Fibroblast of skin of left quadriceps (primary cell): ENCODE results near the gene IQGAP2.
"Not testable (repeated sequence)": the region's sequence is repeated elsewhere in the genome, so short reads cannot be mapped to it uniquely, and the experiment has no call there.

Experiments
- DNase-seq, 2 experiments: peaks; one replicate each; pipeline ENCODE4 v3.0.0-alpha.2; 2013; ENCODE audit warnings: low read depth in 2 of 2

The IQGAP2 gene

DNA sequence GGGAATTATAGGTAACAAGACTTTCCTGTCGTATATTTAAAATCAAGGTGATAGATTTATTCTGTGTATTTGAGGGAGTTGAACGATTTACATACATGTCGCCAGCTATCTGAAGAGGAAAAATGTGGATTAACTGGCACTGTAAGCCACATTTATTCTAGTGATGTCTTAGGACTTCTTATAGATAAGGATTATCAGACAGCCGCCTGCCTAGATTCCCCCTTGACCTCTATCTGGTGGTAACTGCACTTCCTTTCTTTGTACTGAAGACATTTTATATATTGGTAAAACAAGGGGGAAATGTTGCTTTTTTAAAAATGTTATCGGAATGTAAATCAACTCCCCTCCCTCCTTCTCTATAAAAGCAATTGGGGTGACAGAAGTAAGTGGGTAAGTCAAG, 259.4 kb downstream of the IQGAP2 start:
- no peak for DNase-seq

DNA sequence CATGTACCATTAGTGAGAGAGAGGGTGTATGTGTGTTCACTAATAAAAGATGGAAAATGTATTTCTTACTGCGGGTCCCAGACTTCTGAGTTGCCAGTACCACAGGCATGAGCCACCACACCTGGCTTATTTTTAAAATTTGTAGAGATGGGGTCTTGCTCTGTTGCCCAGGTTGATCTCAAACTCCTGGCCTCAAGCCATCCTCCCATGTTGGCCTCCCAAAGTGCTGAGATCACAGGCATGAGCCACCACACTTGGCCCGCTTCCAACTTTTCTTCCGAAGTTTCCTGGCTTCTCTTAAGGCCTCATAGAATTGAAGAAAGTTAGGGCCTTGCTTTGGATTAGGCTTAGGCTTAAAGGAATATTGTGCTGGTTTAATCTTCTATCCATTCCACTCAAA, 260.5 kb downstream of the IQGAP2 start:
- no peak for DNase-seq

GRCh38 chr5:76664079-76664478, 261.0 kb downstream of the IQGAP2 start:
- no peak for DNase-seq

- DNase-seq = no peak
Measured at GRCh38 chr5:76667495-76667894, 264.4 kb downstream of the IQGAP2 start.

GRCh38 chr5:76669245-76669644, 266.2 kb downstream of the IQGAP2 start:
- no peak for DNase-seq

GRCh38 chr5:76670508-76670907, 267.4 kb downstream of the IQGAP2 start:
- DNase-seq = no peak

GRCh38 chr5:76672242-76672641, 269.2 kb downstream of the IQGAP2 start:
- no peak for DNase-seq

DNA sequence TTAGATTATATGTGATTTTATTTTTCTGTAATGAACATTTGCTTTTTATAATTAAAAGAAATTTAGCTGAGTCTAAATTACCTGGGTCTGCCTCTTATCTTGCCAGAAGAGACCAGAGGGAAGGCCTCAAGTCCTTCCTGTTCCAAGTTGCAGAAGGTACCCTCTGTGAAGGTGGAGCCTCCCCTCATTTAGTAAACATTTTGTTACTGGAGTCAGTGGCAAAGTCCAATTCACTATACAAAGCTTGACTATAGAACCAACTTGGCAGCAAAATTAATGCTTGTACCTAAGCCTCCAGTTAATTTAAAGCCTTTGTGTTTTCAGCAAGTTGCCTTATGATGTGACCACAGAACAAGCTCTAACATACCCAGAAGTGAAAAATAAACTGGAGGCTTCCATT, 270.0 kb downstream of the IQGAP2 start:
- DNase-seq = no peak

- no peak for DNase-seq
Measured at GRCh38 chr5:76674330-76675066, 271.4 kb downstream of the IQGAP2 start.

- DNase-seq = no peak
Measured at GRCh38 chr5:76675364-76675763, 272.3 kb downstream of the IQGAP2 start.

GRCh38 chr5:76677849-76678472, 274.9 kb downstream of the IQGAP2 start:
- DNase-seq = no peak

GRCh38 chr5:76679231-76679630, 276.1 kb downstream of the IQGAP2 start:
- DNase-seq = no peak

DNA sequence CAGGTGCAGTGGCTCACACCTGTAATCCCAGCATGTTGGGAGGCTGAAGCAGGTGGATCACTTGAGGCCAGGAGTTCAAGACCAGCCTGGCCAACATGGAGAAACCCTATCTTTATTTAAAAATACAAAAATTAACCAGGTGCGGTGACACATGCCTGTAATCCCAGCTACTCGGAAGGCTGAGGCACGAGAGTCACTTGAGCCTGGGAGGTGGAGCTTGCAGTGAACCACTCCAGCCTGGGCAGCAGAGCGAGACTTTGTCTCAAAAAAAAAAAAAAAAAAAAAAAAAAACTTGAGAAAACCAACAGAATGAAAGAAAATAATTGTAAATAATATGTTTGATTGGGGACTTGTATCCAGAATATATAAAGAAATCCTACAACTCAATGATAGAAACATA, 277.7 kb downstream of the IQGAP2 start:
- DNase-seq = not testable (repeated sequence)

DNA sequence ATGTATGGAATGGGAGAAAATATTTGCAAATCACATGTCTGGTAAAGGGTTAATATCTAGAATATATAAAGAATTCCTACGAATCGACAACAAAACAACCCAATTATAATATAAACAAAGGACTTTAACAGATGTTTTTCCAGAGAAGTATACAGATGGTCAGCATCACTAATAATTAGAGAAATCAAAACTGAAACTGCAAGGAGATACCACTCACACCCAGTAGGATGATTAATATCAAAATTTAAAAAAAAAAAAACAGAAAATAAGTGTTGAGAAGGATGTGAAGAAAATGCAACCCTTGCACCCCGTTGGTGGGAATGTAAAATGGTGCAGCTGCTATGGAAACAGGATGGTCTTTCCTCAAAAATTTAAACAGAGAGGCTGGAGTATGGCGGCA, 278.2 kb downstream of the IQGAP2 start:
- DNase-seq = no peak

- DNase-seq = no peak
Measured at GRCh38 chr5:76682387-76682786, 279.3 kb downstream of the IQGAP2 start.

DNA sequence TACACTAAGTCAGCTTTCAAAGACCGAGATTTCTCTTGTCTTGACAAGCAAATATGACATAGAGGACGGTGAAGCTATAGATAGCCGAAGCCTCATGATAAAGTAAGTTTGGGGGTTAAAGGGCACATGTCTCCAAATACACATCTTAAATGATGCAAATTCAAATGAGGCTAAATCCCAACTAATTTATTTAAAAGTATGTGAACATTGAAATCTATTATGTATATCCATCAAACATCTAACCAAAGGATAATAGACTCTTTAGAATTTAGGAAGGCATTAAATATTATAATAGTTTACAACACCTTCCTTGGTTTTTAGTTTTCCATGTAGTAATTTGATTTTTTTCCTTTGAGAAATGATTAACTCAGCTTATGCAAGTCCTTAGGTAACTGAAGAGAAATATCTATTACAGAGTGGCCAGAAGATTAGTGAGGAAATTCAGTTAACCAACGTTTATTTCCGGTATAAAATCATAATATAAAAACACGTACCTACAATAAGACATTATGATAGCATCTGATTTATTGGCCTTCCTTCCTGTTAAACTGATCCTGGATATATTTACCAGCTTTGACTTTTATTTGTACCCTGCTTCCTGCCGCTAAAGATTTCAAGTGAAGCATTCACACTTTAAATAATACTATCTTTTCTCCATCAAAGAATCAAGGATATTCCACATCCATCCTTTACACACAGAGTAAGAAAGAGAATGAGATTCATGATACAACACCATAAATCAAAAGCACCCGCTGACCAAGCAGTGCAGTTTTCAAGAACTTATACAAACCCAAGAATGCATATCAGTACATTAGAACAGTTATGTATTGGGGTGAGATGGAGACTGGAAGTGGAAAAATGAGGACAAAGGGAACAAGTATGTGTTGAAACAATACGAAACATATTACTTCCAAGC, 281.0 kb downstream of the IQGAP2 start:
- DNase-seq = no peak

DNA sequence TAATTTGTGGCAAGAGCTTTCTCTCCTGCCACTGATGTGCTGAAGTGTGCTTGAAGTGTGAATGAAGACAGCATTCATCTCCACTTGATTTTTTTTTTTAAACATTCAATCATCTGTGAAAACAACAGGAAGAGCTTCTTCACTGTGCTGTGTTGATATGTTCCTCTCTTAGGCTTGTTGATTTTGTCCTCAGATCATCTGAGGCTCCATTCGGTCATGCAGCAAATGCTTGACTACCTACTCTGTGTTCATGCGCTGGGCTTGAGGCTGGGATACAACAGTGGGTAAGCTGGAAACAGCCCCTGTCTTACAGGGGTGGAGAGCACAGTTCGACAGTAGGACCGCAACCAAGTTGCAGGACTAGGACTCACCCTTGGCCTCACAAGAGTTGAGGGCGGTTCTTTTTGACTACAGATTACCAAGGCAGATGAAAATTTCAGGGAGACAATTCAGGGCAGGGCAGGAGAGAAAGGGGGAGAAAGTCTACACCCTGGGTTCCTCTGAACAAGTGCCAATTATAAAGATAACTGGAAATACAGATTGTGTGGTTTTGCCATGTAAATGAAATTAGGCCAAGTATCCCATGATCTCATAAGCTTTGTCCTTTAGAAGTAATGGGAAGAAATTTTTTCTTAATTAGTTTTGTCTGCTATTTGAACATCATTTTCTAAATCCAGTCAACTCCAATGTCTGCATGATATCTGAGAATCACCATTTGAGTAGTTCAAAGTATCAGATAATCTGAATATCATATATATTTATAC, 281.9 kb downstream of the IQGAP2 start:
- DNase-seq = no peak

- DNase-seq = no peak
Measured at GRCh38 chr5:76685704-76686103, 282.6 kb downstream of the IQGAP2 start.

GRCh38 chr5:76688212-76688611, 285.1 kb downstream of the IQGAP2 start:
- no peak for DNase-seq

DNA sequence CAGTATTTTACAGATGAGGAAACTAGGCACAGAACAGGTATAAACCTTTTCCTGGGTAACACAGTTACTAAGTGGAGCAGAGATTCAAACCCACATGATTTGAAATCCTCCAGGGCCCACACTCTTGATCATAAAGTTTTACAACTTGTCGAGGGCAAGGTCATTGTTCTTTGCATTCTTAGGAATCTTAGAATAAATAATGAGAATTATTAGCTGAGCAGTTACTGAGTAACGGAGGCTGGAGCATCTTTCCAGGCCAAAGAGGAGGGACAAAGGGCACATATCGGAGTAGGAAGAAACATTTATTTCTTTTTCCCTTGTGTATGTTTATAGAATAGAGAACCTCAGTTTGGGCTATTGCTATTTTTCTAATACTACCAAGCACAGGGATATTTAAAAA, 285.8 kb downstream of the IQGAP2 start:
- peak in 1 of 2 experiments; percentile 47 for DNase-seq

DNA sequence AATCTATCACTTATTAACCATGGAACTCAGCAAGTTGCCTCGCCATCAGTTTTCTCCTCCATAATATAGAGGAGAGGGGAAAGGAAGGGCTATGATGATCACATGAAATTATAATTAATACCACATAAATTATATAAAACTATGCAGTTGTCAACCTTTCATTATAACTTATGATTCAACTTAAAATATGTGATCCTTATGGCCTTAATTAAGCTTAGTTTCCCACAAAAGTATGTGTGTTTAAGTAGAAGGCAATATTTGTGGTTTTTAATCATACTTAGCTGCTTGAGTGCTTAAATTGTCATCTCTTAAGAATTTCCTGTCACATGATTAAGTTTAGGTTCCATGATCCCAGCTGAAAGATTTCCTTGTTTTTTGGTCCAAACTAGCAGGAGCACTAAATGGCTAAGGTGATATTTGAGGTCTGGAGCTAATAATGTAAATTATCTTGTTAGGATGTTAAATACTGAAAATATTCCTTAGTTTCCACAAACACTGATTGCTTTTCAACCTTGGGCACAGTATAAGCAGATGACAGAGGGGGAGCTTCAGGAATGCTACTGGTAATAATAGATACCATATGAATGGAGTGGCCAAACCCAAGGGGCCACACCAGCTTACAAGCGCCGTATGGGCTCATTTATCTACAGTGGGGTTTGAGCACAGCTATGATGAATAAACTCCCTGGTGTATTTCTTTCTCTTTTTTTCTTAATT, 286.4 kb downstream of the IQGAP2 start:
- peak; percentile 99 for DNase-seq
